Frontal cortex (tissue), 4 donors: ENCODE measurements around the gene BRD7. TPM values are rescaled to one million over a fixed set of nuclear protein-coding genes. Genes with fewer than 3 reads are reported as not detected.

Experiments
- DNase-seq, 2 donors: peaks; one replicate each; pipeline ENCODE4 v3.0.0; 2012; ENCODE audit warnings: low spot score in 2 of 2
- FAIRE-seq: peaks from 2 replicates; lab custom pipeline; 2012; peaks lifted over from hg19 to GRCh38; lab: Jason Lieb, UNC
- small RNA-seq: library from RNA; depleted of rRNA; stranded (forward); fragments of <200 nt; gene quantifications from one replicate; pipeline ENCODE3, GENCODE V24; 2014
- total RNA-seq: library from RNA; depleted of rRNA; stranded (reverse); fragments of >200 nt; gene quantifications from one replicate; pipeline ENCODE4 v1.2.3, GENCODE V29; 2014
- donor health status: control.
- donor health status: control.
- donor health status: control.

BRD7 gene
- total RNA-seq, 1 donor from 2014 or later: 39.5 TPM

GRCh38 chr16:50267151-50267631 is 101.6 kb downstream of the BRD7 start:
- no peak for FAIRE-seq
- DNase-seq: no peak

DNA sequence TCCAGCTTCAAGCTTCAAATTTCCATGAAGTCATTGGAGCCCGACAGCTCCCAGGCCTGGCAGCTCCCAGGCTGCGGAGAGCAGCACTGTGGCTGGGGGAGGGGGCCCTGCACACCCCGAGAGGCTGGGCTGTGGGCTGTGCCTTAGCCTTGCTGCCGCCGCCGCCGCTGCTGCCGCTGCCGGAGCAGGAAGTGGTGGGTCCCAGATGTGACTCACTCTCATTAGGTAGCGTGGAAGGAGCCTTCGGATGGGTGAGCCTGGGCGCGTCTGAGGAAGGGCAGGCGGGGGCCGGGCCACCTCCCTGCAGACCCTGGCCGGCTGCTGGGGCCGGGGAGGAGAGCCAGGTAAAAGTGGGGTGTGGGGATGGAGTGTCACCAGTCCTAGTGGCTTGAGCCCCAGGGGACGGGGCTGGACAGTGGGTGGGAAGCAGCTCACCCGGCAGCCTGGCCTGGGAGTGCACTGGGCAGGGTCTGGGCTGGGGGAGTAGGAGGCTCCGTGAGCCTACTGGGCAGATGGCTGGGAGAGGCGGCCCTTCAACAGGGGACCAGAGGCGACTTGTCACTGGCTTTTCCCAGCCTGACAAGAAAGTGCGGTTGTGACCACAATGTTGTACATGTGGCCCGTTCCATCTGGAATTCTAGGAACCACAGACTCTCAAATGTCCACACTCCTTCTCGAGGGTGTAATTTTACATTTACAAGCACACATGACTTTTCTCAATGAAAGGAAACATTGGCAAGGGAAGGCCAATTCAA is 102.3 kb downstream of the BRD7 start, which contains the start of gene ADCY7:
ADCY7 (plus strand) TSS at position 215 of the 755 bp plus-strand sequence. CDS start 21,629 bp downstream, outside the sequence.
- FAIRE-seq (no peak), DNase-seq (no peak)

Small RNAs within 50 kb of the gene (small RNA-seq; reads per million reads assigned to genes)
- gene MIR6771: not detected

Other genes with a start within 250 kb of the BRD7 start
- gene TENT4B, start 215.7 kb downstream of the BRD7 start, total RNA-seq: 27.7 TPM
- 9.8 TPM for gene ADCY7, start 102.4 kb downstream of the BRD7 start, total RNA-seq
- gene NKD1, start 179.4 kb upstream of the BRD7 start, total RNA-seq: 2.4 TPM